Measurements from ENCODE around the gene TPH1. TPM values are rescaled to one million over a fixed set of nuclear protein-coding genes. Genes with fewer than 3 reads are reported as not detected.

Gene TPH1
- total and polyA plus RNA-seq, 9 of the 15 experiments (the other 6 are each of a cell fraction or from before 2014, with no cell fraction given) = 0.04 to 0.29 (median 0.17) TPM

GRCh38 chr11:18012122-18012905 is 33.8 kb downstream of the TPH1 start:
- in situ Hi-C loops (cut with MboI) = no loop called here
- H3K4me3 ChIP-seq = peak overlapping the region; percentile 63
- peak overlapping the region; percentile 69 to 92 for H3K9ac ChIP-seq (ENCODE audit: insufficient read depth in 1 of 2, low read depth in 2 of 2, low read length in 2 of 2)
- intact Hi-C loops (cut with micrococcal nuclease) = loop anchor here (5.0 kb wide), 1 partner anchor 95 kb away; the partner anchor contains the start of gene SAAL1
- POLR2A ChIA-PET = interaction anchor here (0.7 to 1.0 kb wide), 2 partner anchors 10 to 12 kb away, joined by 3 read pairs; no protein-coding TSS in a partner anchor
- H3K9me3 ChIP-seq (replicated peaks; ENCODE audit: control insufficient read depth, insufficient read depth, low read depth, low read length) = no peaks in the 10 kb centered on the region
- H3K36me3 ChIP-seq (ENCODE audit: control insufficient read depth, insufficient read depth, low read length) = no peaks in the 10 kb centered on the region
- H3K9me1 ChIP-seq (ENCODE audit: control insufficient read depth, insufficient read depth, low read length) = no peaks in the 10 kb centered on the region
- H3K4me1 ChIP-seq (replicated peaks in 1 of 2; ENCODE audit: control insufficient read depth in 2 of 2, insufficient read depth in 2 of 2, low read length in 2 of 2) = peaks cover 13 to 28% of the 10 kb centered on the region in 2 experiments; a peak in 4 of 5 replicates
- no TSS peak for BruUV-seq (replicated peaks)
- peak; percentile 60 for ATAC-seq
- H3K27me3 ChIP-seq (ENCODE audit: control insufficient read depth in 2 of 2, insufficient read depth in 2 of 2, low read length in 2 of 2) = peaks cover 0 to 7% of the 10 kb centered on the region in 2 experiments; a peak in 3 of 5 replicates
- peak overlapping the region; percentile 89 for H3K4me2 ChIP-seq (ENCODE audit: insufficient read depth, low read length)
- peak; percentile 79 for FAIRE-seq
- peak overlapping the region; percentile 84 for H2AFZ ChIP-seq (ENCODE audit: low read depth, low read length)
- WGBS (ENCODE audit: insufficient coverage, low coverage, missing lambda C conversion rate) = under 1% methylated on average over 30 of the region's 46 CpGs
- DNase-seq (ENCODE audit: extremely low read depth in 1 of 4, low spot score in 3 of 4) = peak; percentile 25 to 62 (median 32)
- H4K20me1 ChIP-seq (replicated peaks; ENCODE audit: control insufficient read depth, insufficient read depth, low read length) = no peaks in the 10 kb centered on the region
- H3K79me2 ChIP-seq (ENCODE audit: control insufficient read depth, insufficient read depth, low read length) = peaks cover 20% of the 10 kb centered on the region; the same call in 2 of the 3 replicates
- CTCF ChIA-PET (ENCODE audit: low intra/inter-chr PET ratio) = no interaction called here
- peak overlapping the region; percentile 59 for H3K27ac ChIP-seq (ENCODE audit: extremely low read depth, low read depth, low read length)
- TF ChIP-seq SAFB (IDR thresholded peaks at IDR 0.05; ENCODE audit: borderline replicate concordance, low read depth, low read length) = 0 out of 2 replicates have a peak, but pooled peaks have one; percentile 8
- TF ChIP-seq, protein P1, sequence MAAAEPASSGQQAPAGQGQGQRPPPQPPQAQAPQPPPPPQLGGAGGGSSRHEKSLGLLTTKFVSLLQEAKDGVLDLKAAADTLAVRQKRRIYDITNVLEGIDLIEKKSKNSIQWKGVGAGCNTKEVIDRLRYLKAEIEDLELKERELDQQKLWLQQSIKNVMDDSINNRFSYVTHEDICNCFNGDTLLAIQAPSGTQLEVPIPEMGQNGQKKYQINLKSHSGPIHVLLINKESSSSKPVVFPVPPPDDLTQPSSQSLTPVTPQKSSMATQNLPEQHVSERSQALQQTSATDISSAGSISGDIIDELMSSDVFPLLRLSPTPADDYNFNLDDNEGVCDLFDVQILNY (CRISPR knock-in tag; IDR thresholded peaks at IDR 0.05) = peak; percentile 44; the same call in 1 of the 2 replicates
- TF ChIP-seq MEIS2 (IDR thresholded peaks at IDR 0.05; ENCODE audit: partially characterized antibody) = peak; percentile 20
- TF ChIP-seq, protein P2, sequence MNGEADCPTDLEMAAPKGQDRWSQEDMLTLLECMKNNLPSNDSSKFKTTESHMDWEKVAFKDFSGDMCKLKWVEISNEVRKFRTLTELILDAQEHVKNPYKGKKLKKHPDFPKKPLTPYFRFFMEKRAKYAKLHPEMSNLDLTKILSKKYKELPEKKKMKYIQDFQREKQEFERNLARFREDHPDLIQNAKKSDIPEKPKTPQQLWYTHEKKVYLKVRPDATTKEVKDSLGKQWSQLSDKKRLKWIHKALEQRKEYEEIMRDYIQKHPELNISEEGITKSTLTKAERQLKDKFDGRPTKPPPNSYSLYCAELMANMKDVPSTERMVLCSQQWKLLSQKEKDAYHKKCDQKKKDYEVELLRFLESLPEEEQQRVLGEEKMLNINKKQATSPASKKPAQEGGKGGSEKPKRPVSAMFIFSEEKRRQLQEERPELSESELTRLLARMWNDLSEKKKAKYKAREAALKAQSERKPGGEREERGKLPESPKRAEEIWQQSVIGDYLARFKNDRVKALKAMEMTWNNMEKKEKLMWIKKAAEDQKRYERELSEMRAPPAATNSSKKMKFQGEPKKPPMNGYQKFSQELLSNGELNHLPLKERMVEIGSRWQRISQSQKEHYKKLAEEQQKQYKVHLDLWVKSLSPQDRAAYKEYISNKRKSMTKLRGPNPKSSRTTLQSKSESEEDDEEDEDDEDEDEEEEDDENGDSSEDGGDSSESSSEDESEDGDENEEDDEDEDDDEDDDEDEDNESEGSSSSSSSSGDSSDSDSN (IDR thresholded peaks at IDR 0.05; ENCODE audit: borderline replicate concordance in 1 of 2, low read depth in 2 of 2, low read length in 2 of 2) = 0 out of 4 replicates have a peak, but pooled peaks of 1 of the 2 experiments have one; percentile 37
- no peak for TF ChIP-seq BDP1 (IDR thresholded peaks at IDR 0.05; ENCODE audit: insufficient read depth, insufficient read length)
- no peak for TF ChIP-seq TFAM (CRISPR knock-in tag; conservative IDR thresholded peaks at IDR 0.05)
- TF ChIP-seq SMARCA5 (IDR thresholded peaks at IDR 0.05) = no peak
- no peak for TF ChIP-seq ZFP1 (CRISPR knock-in tag; IDR thresholded peaks at IDR 0.05)
- 0 out of 2 replicates have a peak, but pooled peaks have one; percentile 40 for TF ChIP-seq CEBPG (CRISPR knock-in tag; IDR thresholded peaks at IDR 0.05)
- TF ChIP-seq CEBPG (tag; conservative IDR thresholded peaks at IDR 0.05 in 1 of 2, IDR thresholded peaks at IDR 0.05 in 1 of 2) = no peak
- TF ChIP-seq, protein P3, sequence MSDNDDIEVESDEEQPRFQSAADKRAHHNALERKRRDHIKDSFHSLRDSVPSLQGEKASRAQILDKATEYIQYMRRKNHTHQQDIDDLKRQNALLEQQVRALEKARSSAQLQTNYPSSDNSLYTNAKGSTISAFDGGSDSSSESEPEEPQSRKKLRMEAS (CRISPR knock-in tag; IDR thresholded peaks at IDR 0.05) = peak; percentile 46
